Caco-2 (cell line): ENCODE measurements around the gene SNAPC2. TPM values are rescaled to one million over a fixed set of nuclear protein-coding genes. Genes with fewer than 3 reads are reported as not detected.

Experiments used
- BruUV-seq: library from RNA; stranded (reverse); fragments of 400-500 nt; replicated peaks from 2 replicates; lab custom pipeline; 2021; lab: Mats Ljungman, UMichigan
- CTCF ChIA-PET: fragments of 300-600 bp; sonication (Branson Sonifier 250); formaldehyde crosslinking; loops from one replicate; lab custom pipeline; 2022; ENCODE audit warnings: antibody characterized with exemption; lab: Charles Lee
- POLR2A ChIA-PET: fragments of 300-600 bp; sonication (Branson Sonifier 250); formaldehyde crosslinking; loops from one replicate; lab custom pipeline; 2022; ENCODE audit warnings: antibody characterized with exemption; lab: Charles Lee
- DNase-seq, 2 experiments: peaks; one replicate each; pipeline versions ENCODE4 v3.0.0 to v3.0.0-alpha.2; 2020 to 2022
- H3K27me3 ChIP-seq: replicated peaks from 2 replicates; pipeline ENCODE4 v1.6.0; 2011; ENCODE audit warnings: low read length; ENCODE audit not compliant: control insufficient read depth, insufficient read depth
- H3K36me3 ChIP-seq: 2 replicates; pipeline ENCODE4 v1.5.1; 2011; ENCODE audit warnings: low read length; ENCODE audit not compliant: control insufficient read depth, insufficient read depth
- H3K4me1 ChIP-seq: fragments of 250-450 bp; sonication (Bioruptor Pico); 2 replicates; pipeline ENCODE4 v1.5.1; 2020; ENCODE audit warnings: mild to moderate bottlenecking
- H3K4me3 ChIP-seq: 2 replicates; pipeline ENCODE4 v1.5.1; 2011; ENCODE audit warnings: low read depth, mild to moderate bottlenecking, control low read depth, low read length
- H3K9me3 ChIP-seq: fragments of 250-450 bp; sonication (Bioruptor Pico); 2 replicates; pipeline ENCODE4 v1.5.1; 2020; ENCODE audit warnings: mild to moderate bottlenecking, moderate library complexity
- H3K27ac Mint-ChIP-seq: one replicate; pipeline ENCODE4 v1.8.0; 2022; ENCODE audit warnings: mixed read lengths; ENCODE audit not compliant: unreplicated experiment
- H3K27me3 Mint-ChIP-seq: one replicate; pipeline ENCODE4 v1.8.0; 2022; ENCODE audit warnings: mixed read lengths; ENCODE audit not compliant: insufficient read depth, unreplicated experiment
- H3K36me3 Mint-ChIP-seq: one replicate; pipeline ENCODE4 v1.8.0; 2022; ENCODE audit warnings: mild to moderate bottlenecking, mixed read lengths; ENCODE audit not compliant: insufficient read depth, unreplicated experiment
- H3K4me1 Mint-ChIP-seq: one replicate; pipeline ENCODE4 v1.8.0; 2022; ENCODE audit warnings: low read depth, mixed read lengths; ENCODE audit not compliant: unreplicated experiment
- H3K4me3 Mint-ChIP-seq: one replicate; pipeline ENCODE4 v1.8.0; 2022; ENCODE audit warnings: mild to moderate bottlenecking, moderate library complexity, mixed read lengths; ENCODE audit not compliant: unreplicated experiment
- H3K9me3 Mint-ChIP-seq: one replicate; pipeline ENCODE4 v1.8.0; 2022; ENCODE audit warnings: mixed read lengths; ENCODE audit not compliant: unreplicated experiment
- intact Hi-C: fragments of 100-400 bp; cut with micrococcal nuclease; formaldehyde crosslinking; loops from one replicate; pipeline ENCODE4 v1.10.0; 2022; ENCODE audit not compliant: unreplicated experiment
- total RNA-seq: library from RNA; stranded (reverse); gene quantifications from 2 replicates; pipeline ENCODE4 v1.2.3, GENCODE V29; 2022
- TF ChIP-seq, protein P1 (sequence below), 2 experiments: fragments of 200-600 bp in 1 of 2; IDR thresholded peaks; 1 replicate in 1 of 2; 2 replicates in 1 of 2; pipeline versions ENCODE4 v1.5.1 to v1.8.0; 2011 to 2022; ENCODE audit warnings: antibody characterized with exemption in 1 of 2, control low read depth in 1 of 2, inconsistent platforms in 1 of 2, low read depth in 1 of 2, low read length in 1 of 2, mild to moderate bottlenecking in 1 of 2, moderate library complexity in 1 of 2; ENCODE audit not compliant: insufficient read depth in 1 of 2, severe bottlenecking in 1 of 2, unreplicated experiment in 1 of 2

Gene SNAPC2
- total RNA-seq, 1 experiment from 2014 or later: 10.4 TPM

DNA sequence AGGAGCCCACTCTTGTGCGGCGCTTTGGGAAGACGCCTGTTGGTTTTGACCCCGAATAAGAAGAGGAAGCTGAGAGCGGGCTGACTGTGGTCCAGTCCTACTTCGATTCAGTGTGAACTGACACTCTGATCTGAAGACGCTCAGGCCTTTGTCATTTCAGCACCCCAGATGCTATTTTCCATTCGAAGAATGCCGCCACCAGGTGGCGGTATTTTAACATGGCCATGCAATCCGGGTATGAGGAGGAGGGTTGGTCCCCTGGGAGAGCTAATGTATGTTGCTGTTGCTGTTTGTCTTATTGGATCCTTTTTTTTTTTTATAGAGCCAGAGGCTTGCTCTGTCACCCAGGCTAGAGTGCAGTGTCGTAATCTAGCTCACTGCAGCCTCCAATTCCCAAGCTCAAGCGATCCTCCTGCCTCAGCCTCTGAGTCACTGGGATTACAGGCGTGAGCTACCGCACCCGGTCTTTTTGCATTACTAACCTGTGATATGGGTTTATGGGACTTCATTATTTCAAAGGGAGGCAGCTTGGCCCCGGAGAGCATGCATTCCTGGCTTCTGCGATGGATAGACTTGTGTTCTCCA, 24.1 kb downstream of the SNAPC2 start:
- intact Hi-C loops: loop anchor here (1.0 to 10.0 kb wide), 3 partner anchors 58 to 211 kb away; no protein-coding TSS in a partner anchor
- H3K36me3 ChIP-seq: peaks cover 3% of the 10 kb centered on the region
- peak overlapping the region; percentile 66 for H3K4me3 ChIP-seq
- POLR2A ChIA-PET: interaction anchor here (0.5 to 2.1 kb wide), 17 partner anchors 8 to 315 kb away, joined by 3 to 15 read pairs (median 4); partner anchors contain the start of genes CERS4, LRRC8E, PET100 and SNAPC2
- BruUV-seq: TSS peak; percentile 87
- Mint-ChIP-seq H3K4me1 (peaks cover 6% of the 10 kb centered on the region), H3K9me3 (no peaks in the 10 kb centered on the region), H3K27me3 (no peaks in the 10 kb centered on the region), H3K27ac (peak overlapping the region; percentile 95), H3K36me3 (peaks cover 60% of the 10 kb centered on the region), H3K4me3 (peak overlapping the region; percentile 92)
- peak; percentile 87 to 88 for DNase-seq
- H3K27me3 ChIP-seq: no peaks in the 10 kb centered on the region
- TF ChIP-seq, protein P1, sequence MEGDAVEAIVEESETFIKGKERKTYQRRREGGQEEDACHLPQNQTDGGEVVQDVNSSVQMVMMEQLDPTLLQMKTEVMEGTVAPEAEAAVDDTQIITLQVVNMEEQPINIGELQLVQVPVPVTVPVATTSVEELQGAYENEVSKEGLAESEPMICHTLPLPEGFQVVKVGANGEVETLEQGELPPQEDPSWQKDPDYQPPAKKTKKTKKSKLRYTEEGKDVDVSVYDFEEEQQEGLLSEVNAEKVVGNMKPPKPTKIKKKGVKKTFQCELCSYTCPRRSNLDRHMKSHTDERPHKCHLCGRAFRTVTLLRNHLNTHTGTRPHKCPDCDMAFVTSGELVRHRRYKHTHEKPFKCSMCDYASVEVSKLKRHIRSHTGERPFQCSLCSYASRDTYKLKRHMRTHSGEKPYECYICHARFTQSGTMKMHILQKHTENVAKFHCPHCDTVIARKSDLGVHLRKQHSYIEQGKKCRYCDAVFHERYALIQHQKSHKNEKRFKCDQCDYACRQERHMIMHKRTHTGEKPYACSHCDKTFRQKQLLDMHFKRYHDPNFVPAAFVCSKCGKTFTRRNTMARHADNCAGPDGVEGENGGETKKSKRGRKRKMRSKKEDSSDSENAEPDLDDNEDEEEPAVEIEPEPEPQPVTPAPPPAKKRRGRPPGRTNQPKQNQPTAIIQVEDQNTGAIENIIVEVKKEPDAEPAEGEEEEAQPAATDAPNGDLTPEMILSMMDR (IDR thresholded peaks at IDR 0.05; ENCODE audit: insufficient read depth in 1 of 2, low read depth in 1 of 2, low read length in 1 of 2, severe bottlenecking in 1 of 2, unreplicated experiment in 1 of 2): peak; percentile 77 to 87
- CTCF ChIA-PET: interaction anchor here (0.5 to 2.3 kb wide), 17 partner anchors 13 to 658 kb away, joined by 3 to 27 read pairs (median 5); partner anchors contain the start of genes ELAVL1, FBN3, MAP2K7 and SNAPC2
- H3K4me1 ChIP-seq: no peaks in the 10 kb centered on the region; the same call in 1 of the 2 replicates
- no peaks in the 10 kb centered on the region for H3K9me3 ChIP-seq

- no peak for DNase-seq
- ChIA-PET CTCF (no interaction called here), POLR2A (no interaction called here)
- peaks cover 11% of the 10 kb centered on the region for H3K4me1 Mint-ChIP-seq
- no peak overlapping the region for H3K4me3 Mint-ChIP-seq
- TF ChIP-seq, protein P1 (IDR thresholded peaks at IDR 0.05; ENCODE audit: insufficient read depth in 1 of 2, low read depth in 1 of 2, low read length in 1 of 2, severe bottlenecking in 1 of 2, unreplicated experiment in 1 of 2): no peak
- Histone ChIP-seq H3K4me3 (no peak overlapping the region), H3K9me3 (no peaks in the 10 kb centered on the region), H3K27me3 (no peaks in the 10 kb centered on the region), H3K36me3 (no peaks in the 10 kb centered on the region), H3K4me1 (no peaks in the 10 kb centered on the region; the same call in none of the 2 replicates)
- no peaks in the 10 kb centered on the region for H3K27me3 Mint-ChIP-seq
- H3K27ac Mint-ChIP-seq: no peak overlapping the region
- intact Hi-C loops: loop anchor here (10.0 kb wide), 1 partner anchor 207 kb away; no protein-coding TSS in a partner anchor
- no peaks in the 10 kb centered on the region for H3K9me3 Mint-ChIP-seq
- peaks cover 30% of the 10 kb centered on the region for H3K36me3 Mint-ChIP-seq
- BruUV-seq: no TSS peak
Measured at GRCh38 chr19:7947939-7948338, 27.8 kb downstream of the SNAPC2 start.

GRCh38 chr19:7953060-7953459, 32.9 kb downstream of the SNAPC2 start:
- no peak overlapping the region for H3K4me3 Mint-ChIP-seq
- no peaks in the 10 kb centered on the region; the same call in 1 of the 2 replicates for H3K36me3 ChIP-seq
- H3K27ac Mint-ChIP-seq: peak overlapping the region; percentile 60
- H3K4me3 ChIP-seq: no peak overlapping the region
- H3K9me3 Mint-ChIP-seq: no peaks in the 10 kb centered on the region
- peaks cover 31% of the 10 kb centered on the region for H3K36me3 Mint-ChIP-seq
- ChIA-PET CTCF (no interaction called here), POLR2A (interaction anchor here (0.6 kb wide), 1 partner anchor 24 kb away, joined by 15 read pairs; no protein-coding TSS in a partner anchor)
- TF ChIP-seq, protein P1 (IDR thresholded peaks at IDR 0.05; ENCODE audit: insufficient read depth in 1 of 2, low read depth in 1 of 2, low read length in 1 of 2, severe bottlenecking in 1 of 2, unreplicated experiment in 1 of 2): no peak
- H3K9me3 ChIP-seq: no peaks in the 10 kb centered on the region
- H3K27me3 Mint-ChIP-seq: no peaks in the 10 kb centered on the region
- H3K4me1 ChIP-seq: no peaks in the 10 kb centered on the region; the same call in 1 of the 2 replicates
- no peak for DNase-seq
- intact Hi-C loops: no loop called here
- BruUV-seq: no TSS peak
- H3K4me1 Mint-ChIP-seq: peaks cover 11% of the 10 kb centered on the region
- H3K27me3 ChIP-seq: no peaks in the 10 kb centered on the region
